GM19099 (cell line): ENCODE measurements around the gene ERC2.

ENCODE experiments used
- POLR2A ChIP-seq: IDR thresholded peaks from 3 replicates; pipeline ENCODE4 v1.6.1; 2011; ENCODE audit warnings: low read depth; ENCODE audit not compliant: insufficient read length; ENCODE audit errors: extremely low read depth

The ERC2 gene

GRCh38 chr3:56125358-56126005 is 342.8 kb downstream of the ERC2 start:
- TF ChIP-seq POLR2A = no peak

GRCh38 chr3:56124546-56124945 is 343.7 kb downstream of the ERC2 start:
- TF ChIP-seq POLR2A = no peak

- TF ChIP-seq POLR2A = no peak
These were observed 344.8 kb downstream of the ERC2 start for GRCh38 chr3:56123487-56123886.

- TF ChIP-seq POLR2A = no peak
These were observed 345.4 kb downstream of the ERC2 start for GRCh38 chr3:56122911-56123310.

- TF ChIP-seq POLR2A = no peak
These were observed 346.6 kb downstream of the ERC2 start for GRCh38 chr3:56121716-56122115.

GRCh38 chr3:56119575-56120349 is 348.5 kb downstream of the ERC2 start:
- TF ChIP-seq POLR2A = no peak

- TF ChIP-seq POLR2A = no peak
These were observed 349.3 kb downstream of the ERC2 start for GRCh38 chr3:56118968-56119367.

GRCh38 chr3:56115698-56116097 is 352.6 kb downstream of the ERC2 start:
- no peak for TF ChIP-seq POLR2A

- no peak for TF ChIP-seq POLR2A
These were observed 353.1 kb downstream of the ERC2 start for GRCh38 chr3:56115199-56115598.

GRCh38 chr3:56113908-56114307 is 354.4 kb downstream of the ERC2 start:
- TF ChIP-seq POLR2A = no peak

GRCh38 chr3:56113231-56113630 is 355.0 kb downstream of the ERC2 start:
- TF ChIP-seq POLR2A = no peak

- no peak for TF ChIP-seq POLR2A
These were observed 356.5 kb downstream of the ERC2 start for GRCh38 chr3:56111606-56112304.

- TF ChIP-seq POLR2A = no peak
These were observed 357.4 kb downstream of the ERC2 start for GRCh38 chr3:56110886-56111285.

GRCh38 chr3:56107157-56107556 is 361.1 kb downstream of the ERC2 start:
- no peak for TF ChIP-seq POLR2A

- no peak for TF ChIP-seq POLR2A
These were observed 366.2 kb downstream of the ERC2 start for GRCh38 chr3:56102032-56102431.

- no peak for TF ChIP-seq POLR2A
These were observed 366.7 kb downstream of the ERC2 start for GRCh38 chr3:56101576-56101975.
